ENCODE results near the gene WIZ.
A peak's percentile ranks its signal among the peaks of the same experiment; 100 is the strongest.
"Not testable (repeated sequence)": the region's sequence is repeated elsewhere in the genome, so short reads cannot be mapped to it uniquely, and the experiment has no call there.

Gene WIZ

DNA sequence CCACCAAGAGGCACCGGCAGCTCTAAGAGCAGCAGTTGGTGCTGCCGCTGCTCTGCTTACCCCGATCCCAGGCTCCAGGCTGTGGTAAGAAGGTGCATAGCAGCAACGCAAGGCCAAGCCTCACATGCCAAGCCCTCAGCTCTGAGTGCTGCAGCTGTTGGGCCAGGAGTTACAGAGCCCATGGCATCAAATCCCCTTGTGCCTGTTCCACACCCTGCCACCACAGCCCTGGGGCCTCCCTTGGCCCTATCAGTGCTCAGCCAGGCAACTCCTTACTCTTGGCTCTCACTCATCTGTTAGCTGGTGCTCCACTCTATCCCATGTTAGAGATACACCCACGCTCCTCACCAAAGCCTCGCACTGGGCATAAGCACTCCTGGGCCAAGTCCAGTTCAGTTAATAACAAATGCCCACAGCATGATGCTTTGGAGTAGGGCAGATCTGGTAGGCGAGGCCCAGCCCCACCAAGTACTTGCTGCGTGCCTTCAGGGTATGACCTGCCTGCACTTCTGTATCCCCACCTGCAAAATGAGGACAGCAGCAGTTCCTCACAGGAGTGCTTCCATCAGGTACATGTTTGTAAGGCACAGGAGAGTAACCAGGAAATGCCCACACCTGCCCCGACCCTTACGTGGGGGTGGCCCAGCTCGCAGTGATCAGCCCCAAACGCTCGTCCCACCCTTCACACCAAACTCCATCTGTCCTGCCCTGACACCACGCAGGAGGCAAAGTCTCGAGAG, 47.2 kb downstream of the WIZ start:
- no peak for DNase-seq

DNA sequence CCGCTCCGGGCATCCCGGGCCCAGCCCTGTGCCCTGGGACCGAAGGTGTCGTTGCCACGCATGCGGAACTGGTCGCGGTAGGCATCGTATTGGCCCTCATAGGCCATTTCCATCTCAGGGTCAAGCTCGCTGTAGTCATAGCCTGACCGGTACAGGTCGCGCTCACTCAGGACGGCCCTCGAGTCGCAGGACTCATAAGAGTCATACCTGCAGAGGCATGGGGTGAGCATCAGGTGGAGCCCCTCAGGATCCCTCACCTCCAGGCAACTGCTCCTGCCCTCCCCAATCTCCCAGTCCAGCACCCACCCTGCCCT, 48.4 kb downstream of the WIZ start:
- DNase-seq = no peak

DNA sequence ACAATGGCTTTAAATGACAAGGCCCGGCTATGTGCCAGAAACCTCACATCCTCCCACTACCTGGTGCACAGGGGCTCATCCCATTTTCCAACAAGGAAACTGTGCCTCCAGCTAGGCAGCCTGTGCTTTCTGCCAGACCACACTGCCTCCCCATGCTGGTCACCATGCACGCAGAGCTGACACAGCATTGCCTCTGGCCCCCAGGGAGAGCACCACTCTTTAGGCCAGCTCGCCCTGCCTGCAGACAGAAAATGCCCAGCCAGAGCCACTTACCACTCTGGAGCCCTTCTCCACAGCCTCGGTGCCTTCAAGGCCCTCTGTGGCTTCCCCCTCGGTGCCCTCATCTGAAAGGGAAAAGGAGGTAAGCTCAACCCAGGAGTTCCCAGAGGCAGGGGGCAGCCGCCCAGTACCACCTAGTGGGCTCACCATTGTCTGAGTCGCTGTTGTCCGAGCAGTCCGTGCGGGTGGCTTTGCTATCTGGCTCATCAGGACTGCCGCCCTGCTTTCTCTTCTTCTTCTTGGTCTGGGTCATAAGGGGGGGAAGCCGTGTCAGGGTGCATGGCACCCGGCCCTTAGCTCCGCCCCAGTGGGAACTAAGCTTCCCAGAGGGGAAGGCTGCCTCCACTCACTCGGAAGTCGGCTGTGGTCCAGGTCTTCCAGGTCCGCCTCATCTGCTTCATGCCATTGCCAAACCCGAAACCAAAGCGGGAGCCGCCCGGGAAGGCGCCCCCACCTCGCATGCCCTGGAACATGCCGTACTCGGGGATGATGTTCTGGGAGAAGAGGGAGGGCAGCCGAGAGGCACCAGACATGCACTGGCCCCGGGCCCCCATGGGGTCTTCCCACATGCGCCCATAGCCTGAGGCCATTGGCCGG, 49.0 kb downstream of the WIZ start:
- DNase-seq = no peak

DNA sequence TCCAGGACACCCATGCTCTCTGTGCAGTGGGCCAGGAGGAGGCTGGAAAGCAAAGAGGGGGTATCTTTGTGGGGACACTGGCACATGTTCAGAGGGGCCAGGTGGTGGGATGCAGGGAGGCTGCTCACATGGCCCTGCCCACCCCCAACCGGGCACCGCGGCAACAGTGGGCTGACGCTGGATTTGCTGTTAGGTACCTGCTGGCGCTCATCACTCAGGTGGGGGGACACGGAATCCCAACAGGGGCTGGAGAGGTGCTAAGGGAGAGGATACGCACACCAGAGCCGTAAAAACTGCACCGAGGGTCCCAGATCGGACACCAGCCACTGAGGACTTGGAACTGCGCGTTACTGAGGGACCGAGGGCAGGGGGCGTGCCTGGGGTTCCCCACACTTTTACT, 50.1 kb downstream of the WIZ start:
- DNase-seq = no peak

DNA sequence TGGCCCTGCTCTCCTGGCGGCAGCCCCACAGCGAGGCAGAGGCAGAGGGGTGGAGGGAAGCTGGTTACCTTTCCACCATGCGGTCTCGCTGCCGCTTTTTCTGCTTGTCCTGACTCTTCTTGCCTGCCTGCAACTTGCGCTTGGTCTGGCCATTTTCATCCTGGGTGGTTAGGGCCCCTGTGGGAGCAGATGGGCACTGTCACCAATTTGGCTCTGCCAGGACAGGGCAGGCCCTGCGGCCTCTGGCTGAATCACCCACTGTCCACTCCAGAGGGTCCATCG, 50.6 kb downstream of the WIZ start:
- no peak for DNase-seq

DNA sequence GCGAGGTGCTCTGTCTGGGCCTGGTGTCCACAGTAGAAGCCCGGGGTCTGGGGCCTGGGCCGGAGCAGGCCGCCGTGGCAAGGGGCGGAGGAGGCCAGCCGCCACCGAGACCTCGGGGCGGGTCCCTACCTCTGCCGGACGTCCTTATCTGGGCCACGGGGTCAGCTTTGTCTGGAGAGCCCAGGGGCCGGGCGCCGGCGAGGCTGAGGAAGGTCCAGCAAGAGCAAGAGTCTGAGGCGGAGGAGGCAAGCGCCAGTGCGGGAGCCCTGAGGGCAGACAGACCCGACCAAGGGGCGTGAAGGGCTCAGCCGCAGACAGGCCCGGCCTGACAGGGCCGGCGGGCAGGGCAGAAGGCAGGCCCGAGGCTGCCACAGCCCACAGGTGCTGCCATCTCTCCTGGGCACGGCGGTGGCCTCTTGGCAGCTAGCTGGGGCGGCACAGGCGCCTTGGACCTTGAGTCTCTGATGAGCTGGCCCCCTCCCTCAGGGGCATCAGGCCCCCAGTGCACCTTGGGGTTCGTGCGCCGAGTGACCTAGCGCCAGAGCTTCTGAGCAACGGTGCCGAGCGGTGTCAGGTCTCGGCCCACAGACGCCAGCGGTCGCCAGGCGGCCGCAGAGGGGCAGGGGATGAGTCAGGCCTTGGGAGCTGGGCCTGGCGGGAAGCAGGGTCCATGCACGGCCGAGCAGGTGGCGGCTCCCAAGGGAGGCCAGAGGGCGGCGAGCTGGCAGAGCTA, 51.1 kb downstream of the WIZ start:
- DNase-seq = no peak

DNA sequence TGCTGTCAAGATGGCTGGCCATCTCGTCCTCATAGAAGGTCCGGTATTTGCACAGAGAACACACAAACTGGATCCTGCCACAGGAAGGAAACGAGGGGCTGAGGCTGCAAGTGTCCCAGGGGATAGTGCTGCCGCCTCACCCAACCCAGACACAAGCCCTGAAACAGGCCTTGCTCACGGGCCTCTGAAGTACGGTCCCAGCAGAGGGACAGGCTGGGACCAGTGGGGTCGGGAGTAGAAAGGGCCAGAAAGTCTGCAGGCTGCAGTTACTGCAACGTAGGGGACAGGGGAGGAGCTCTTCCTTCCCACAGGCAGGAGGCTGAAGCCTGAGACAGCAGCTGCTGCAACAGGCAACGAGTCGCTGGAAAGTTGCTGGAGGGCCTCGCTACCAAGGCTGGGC, 52.0 kb downstream of the WIZ start:
- DNase-seq = no peak

DNA sequence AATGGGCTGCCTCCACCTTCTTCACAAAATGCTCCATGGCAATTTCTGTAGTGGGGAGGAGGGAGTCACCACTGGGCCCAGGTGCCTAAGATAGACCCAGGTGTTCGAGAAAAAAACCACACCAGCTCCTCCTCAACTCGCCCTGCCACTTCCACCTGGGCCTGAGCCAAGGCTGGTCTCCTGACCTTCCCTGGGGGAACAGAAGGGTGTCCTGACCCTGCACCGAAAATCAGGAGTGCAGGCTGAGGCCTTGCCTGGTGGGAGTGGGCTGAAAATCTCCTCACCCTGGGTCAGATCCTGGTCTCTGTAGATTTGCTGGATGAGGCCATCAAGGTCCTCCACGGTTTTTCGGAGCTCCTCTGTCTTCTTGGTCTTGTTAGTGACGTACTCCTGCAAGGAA, 52.5 kb downstream of the WIZ start:
- DNase-seq = no peak

DNA sequence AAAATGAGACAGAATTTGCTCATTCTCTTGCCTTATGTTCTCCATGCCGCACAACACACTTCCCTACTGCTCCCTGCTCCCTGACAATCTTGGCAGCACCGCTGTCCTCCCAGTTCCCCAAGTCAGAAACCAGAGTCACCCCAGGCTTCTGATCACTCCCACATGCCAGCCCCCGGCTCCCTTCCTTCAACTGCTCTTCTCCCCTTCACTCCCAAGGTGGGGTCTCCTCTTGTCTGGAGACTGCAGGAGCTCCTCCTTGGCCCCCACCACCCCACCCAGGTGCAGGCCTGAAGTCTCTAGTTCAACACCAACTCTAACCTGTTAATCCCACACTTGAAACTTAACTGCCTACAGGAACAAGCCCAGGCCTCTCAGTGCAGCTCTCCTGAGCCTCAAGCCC, 53.3 kb downstream of the WIZ start:
- no peak for DNase-seq

DNA sequence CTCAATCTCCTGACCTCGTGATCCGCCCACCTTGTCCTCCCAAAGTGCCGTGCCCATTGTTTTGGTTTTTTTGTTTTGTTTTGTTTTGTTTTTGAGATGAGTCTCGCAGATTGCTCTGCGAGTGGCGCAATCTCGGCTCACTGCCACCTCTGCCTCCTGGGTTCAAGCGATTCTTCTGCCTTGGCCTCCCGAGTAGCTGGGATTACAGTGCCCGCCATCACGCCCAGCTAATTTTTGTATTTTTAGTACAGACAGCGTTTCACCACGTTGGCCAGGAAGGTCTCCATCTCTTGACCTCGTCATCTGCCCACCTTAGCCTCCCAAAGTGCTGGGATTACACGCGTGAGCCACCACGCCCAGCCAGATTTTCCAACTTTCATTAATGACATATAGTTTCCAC, 54.5 kb downstream of the WIZ start:
- DNase-seq = not testable (repeated sequence)

DNA sequence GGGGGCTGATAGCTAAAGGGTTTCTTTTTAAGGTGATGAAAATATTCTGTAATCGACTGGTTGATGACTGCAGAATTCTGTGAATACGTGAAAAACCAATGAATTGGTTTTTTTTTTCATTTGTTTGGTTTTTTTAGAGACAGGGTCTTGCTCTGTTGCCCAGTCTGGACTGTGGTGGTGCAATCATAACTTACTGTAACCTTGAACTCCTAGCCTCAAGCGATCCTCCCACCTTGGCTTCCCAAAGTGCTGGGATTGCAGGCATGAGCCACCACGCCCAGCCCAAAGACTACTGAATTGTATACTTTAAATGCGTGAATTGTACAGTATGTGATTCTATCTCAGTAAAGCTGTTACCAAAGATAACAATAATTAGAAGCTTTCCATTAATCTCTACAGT, 55.3 kb downstream of the WIZ start:
- no peak for DNase-seq

DNA sequence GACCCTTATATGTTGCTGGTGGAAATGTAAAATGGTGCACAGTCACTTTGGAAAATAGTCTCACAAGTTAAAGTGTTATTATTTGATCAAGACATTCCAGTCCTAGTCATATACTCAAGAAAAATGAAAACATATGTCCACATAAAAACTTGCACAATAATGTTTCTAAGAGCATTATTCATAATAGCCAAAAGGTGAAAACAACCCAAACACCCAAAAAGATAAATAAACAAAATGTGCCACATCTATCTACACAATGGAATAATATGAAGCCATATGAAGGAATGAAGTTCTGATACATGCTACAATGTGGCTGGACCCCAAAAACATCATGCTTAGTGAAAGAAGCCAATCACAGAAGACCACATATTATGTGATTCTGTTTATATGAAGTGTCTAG, 55.8 kb downstream of the WIZ start:
- no peak for DNase-seq

DNA sequence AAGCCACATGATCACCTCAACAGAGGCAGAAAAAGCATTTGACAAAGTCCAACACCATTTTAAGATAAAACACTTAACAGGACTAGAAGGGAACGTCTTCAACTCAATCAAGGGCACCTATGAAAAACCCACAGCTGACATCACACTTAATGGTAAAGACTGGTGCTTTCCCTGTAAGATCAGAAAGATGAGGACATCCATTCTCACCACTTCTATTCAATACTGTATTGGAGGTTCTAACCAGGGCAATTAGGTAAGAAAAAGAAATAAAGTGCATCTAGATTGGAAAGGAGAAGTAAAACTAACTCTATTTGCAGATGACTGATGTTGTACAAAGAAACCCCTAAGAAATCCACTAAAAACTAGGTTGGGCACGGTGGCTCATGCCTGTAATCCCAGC, 58.9 kb downstream of the WIZ start:
- no peak for DNase-seq

DNA sequence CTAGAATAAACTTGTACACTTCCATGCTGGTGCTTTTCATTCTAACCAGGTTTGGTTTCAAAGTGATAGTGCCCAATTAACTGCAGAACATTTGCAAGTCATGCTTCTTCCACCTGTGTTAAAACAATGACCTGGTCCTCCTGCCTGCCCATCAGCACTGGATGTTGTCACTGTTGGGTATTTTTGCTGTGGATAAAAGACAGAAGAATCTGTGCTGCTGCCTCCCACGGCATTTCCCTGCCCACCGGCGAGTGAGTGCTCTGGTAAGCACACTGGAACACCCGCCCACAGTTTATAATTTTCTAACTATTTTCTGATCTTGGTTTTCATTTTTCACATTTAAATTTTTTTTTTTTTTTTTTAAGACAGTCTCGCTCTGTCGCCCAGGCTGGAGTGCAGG, 67.9 kb downstream of the WIZ start:
- DNase-seq = no peak

DNA sequence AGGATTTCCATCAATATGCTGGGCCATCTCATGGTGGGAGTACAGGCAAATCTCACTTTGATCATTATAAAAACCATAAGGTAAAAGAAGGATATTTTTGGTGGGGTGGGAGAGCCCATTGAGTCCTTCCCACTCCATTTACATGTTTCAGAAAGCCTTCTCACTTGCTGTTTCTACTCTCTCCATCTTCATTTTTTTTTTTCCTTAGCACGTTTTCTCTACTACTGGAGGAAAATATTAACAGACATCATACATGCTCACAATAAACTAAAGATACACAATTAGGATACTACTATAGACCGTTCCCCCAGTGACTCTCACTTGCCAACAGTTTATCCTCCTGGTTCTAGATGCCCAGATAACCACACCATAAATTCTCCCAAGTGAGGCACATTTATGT, 68.3 kb downstream of the WIZ start:
- no peak for DNase-seq

DNA sequence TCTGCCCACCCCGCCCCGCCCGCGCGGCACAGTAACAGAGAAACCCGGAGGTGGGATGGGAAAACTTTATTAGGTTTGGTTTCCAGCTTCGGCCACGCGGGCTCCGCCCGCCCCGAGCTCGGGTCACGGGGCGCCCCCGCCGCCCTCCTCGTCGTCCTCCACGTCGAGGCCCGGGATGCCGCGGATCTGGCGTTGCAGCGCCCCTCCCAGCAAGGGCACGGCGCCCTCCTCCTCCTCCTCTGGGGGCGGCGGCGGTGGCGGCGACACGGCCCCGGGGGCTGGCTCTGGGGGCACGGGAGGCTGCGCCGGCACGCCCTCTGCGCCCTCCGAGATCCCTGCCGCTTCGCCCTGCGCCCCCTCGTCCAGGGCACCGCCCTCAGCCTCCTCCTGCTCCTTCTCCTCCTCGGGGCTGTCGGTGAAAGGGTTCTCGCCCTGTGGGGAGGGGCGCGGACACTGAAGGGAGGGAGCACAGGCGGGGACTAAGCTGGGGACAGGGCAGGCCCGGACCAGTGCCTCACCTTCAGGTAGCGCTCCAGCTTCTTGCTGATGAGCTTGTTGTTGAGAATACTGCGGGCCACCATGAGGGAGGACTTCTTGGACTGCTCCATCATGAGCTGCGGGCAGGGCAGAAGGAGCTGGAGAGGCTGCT, 69.6 kb downstream of the WIZ start:
- DNase-seq = peak; percentile 39

DNA sequence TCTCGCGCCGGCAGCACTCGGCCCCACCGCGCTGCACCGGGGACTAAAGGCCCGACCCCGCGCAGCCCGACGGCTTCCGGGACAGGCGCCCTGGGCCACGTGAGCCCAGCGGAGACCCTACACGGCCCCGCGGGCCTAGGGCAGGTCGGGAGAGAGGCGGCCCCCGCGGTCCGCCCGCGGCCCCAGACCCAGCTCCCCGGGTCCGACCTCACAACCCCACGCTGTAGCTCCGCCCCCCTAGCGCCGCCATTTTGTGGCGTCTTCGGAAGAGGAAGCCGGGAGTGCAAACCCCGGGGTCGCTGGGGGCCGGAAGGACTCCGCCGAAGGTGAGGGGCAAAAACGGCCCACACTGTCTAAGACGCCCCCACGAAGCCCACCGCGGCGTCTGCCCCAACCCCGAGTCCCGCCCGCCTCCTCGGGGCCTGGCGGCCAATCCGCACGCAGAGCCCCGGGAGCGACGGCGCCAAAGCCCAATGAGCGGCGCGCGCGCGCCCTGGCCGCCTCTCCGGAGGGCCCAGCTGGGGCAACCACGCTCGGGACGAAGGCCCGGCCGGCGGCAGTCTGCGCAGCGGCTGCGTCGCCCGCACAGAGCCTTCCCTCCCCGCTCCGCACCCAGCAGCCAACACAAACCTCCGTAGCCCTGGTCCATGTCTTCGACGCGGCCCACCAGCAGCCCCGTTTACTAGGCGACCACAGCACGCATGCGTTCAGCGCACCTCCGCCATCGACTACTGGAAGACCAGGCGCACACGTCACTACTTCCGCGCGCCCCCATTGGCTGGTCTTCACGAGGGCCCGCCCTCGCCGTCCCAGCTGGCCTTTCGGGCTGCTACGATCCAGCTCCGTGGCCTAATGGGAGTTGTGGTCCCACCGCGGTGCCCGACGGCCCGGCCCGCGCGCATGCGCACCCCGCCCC, 70.4 kb downstream of the WIZ start, which contains the start of gene AKAP8:
Gene AKAP8, minus strand, starts transcription at position 705 of the 916 bp plus-strand sequence. Its CDS starts 56 bp downstream, at position 649.
- DNase-seq = peak; percentile 94

DNA sequence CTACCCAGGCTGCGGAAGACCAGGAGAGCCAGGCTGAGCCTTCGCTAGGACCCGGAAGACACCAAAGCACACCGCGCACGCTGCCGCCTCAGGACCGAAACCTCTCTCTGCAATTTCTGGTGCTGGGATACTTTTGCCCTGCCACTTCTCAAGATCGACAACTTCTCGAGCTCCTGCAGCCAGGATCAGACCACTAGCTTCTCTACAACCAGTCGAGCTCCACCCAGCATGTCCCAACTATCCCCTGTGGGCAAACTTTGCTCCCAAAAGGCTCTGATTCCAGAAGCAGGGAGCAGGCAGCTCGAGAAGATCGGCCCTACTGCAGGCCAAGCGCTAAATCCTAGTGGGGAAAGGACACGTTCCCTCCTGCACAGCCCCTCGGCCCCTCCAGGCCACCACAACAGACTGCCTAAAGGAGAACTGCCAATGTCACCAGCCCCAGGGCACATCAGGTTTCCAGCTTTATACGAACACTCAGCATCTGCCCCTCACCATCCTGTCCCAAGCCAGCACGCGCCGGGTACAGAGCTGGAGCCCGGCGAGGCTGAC, 71.1 kb downstream of the WIZ start:
- DNase-seq = peak; percentile 26

DNA sequence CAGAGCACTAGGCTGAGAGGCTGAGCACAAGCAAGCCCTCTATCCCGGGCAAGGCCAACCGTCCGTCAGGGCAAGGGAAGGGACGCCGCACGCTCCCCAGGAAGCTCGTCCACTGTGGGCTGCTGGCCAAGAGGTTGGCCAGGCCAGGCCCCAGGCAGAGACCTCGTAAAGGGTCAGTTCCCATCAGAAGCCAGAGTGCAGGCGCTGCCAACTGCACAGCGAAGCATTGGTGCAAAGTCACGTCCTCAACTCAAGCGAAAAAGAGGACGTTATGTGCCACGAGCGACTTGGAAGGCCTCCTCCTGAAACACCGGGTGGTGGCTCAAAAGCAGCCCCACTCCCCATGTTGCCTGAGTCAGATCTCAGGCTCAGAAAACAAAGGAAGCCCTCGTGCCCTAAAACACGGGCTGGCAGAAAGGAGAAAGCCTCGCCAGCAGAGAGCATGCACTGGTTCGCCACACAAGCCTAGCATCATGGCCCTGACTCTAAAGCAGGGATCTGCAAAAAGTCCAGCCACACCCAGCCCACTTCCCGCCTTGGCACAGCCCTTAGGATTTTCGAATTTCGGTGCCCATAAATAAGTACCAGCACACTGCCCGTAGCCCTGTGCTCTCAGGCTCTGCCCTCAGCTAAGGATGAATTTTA, 74.8 kb downstream of the WIZ start:
- DNase-seq = no peak

DNA sequence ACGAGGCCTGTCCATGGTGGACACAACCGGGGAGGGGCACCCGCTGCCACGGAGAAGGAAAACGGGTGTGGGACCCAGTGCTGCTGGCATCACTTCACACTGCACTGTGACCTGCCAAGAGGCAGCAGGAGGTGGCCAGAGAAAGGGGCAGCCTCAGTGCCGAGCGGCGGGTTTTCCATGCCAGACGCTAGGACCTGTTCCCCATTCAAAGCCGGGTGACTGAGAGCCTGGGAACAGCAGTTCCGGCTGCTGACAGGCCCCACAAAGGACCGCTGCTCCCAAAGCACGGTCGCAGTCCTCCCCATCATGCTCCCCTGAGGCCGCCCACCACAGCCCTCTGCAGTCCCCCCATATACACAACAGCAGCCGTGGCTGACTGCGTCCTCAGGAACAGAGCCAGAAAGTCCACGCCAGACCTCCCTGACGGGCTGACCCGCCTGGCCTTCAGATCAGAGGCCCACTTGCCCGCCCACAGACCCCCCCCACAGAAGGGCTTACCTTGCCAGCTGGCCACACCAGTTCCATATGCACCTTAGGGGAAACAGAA, 75.6 kb downstream of the WIZ start:
- DNase-seq = no peak

DNA sequence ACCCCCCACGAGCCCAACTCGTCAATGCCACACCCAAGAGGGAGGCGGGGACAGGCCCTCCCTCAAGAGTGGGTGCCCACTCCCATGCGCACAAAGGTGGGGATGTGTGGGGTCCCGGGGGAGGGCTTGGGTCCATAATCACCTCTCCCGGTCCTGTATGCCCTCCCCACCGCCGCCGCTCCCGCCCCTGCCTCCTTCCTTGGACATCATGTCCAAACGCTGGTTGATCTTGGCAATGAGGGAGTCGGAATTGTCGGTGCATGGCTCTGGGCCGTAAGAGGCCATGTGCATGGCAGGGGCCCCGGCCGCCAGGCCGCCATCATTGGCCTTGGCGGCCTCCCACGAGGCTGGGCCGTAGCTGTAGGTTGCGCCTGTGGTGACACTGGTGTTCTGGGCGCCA, 76.1 kb downstream of the WIZ start:
- DNase-seq = no peak

Data from DMS 273 treated with DMSO at 0.1 percent for 48 hours (cell line).